ENCODE results near the gene ADAM19.

ADAM19 gene

GRCh38 chr5:157446412-157446935, 129.1 kb downstream of the ADAM19 start:
- Histone ChIP-seq H3K4me3 (ENCODE audit: low read depth in 1 of 2, low read length in 2 of 2) (no peak overlapping the region), H3K27me3 (ENCODE audit: insufficient read depth, low read length, poor library complexity) (no peaks in the 10 kb centered on the region), H3K36me3 (ENCODE audit: insufficient read depth, low read length) (no peaks in the 10 kb centered on the region), H3K4me1 (ENCODE audit: insufficient read depth, low read length) (no peaks in the 10 kb centered on the region), H3K9me3 (ENCODE audit: insufficient read depth, low read length, severe bottlenecking) (no peaks in the 10 kb centered on the region), H3K9ac (ENCODE audit: low read depth, low read length) (no peak overlapping the region), H3K4me2 (ENCODE audit: insufficient read depth, low read length) (no peak overlapping the region), H3K79me2 (ENCODE audit: insufficient read depth, low read length) (no peaks in the 10 kb centered on the region), H3K27ac (ENCODE audit: low read length) (no peak overlapping the region), H2AFZ (ENCODE audit: low read depth, low read length) (no peak overlapping the region), H4K20me1 (ENCODE audit: insufficient read depth, low read length) (no peaks in the 10 kb centered on the region)
- DNase-seq, result no peak
- ATAC-seq (ENCODE audit: insufficient read depth, low read depth), result no peak
- TF ChIP-seq CTCF (IDR thresholded peaks at IDR 0.05; ENCODE audit: borderline replicate concordance, extremely low read depth, low read length, poor library complexity, severe bottlenecking), result no peak
- no peak for TF ChIP-seq EZH2 (IDR thresholded peaks at IDR 0.05; ENCODE audit: borderline replicate concordance, low read depth, low read length, severe bottlenecking)

GRCh38 chr5:157445745-157446411, 129.7 kb downstream of the ADAM19 start:
- TF ChIP-seq EZH2 (IDR thresholded peaks at IDR 0.05; ENCODE audit: borderline replicate concordance, low read depth, low read length, severe bottlenecking) (no peak), CTCF (IDR thresholded peaks at IDR 0.05; ENCODE audit: borderline replicate concordance, extremely low read depth, low read length, poor library complexity, severe bottlenecking) (no peak)
- Histone ChIP-seq H3K4me2 (ENCODE audit: insufficient read depth, low read length) (no peak overlapping the region), H3K27me3 (ENCODE audit: insufficient read depth, low read length, poor library complexity) (no peaks in the 10 kb centered on the region), H3K9ac (ENCODE audit: low read depth, low read length) (no peak overlapping the region), H4K20me1 (ENCODE audit: insufficient read depth, low read length) (no peaks in the 10 kb centered on the region), H3K4me3 (ENCODE audit: low read depth in 1 of 2, low read length in 2 of 2) (no peak overlapping the region), H2AFZ (ENCODE audit: low read depth, low read length) (no peak overlapping the region), H3K4me1 (ENCODE audit: insufficient read depth, low read length) (no peaks in the 10 kb centered on the region), H3K27ac (ENCODE audit: low read length) (no peak overlapping the region), H3K36me3 (ENCODE audit: insufficient read depth, low read length) (no peaks in the 10 kb centered on the region), H3K79me2 (ENCODE audit: insufficient read depth, low read length) (no peaks in the 10 kb centered on the region), H3K9me3 (ENCODE audit: insufficient read depth, low read length, severe bottlenecking) (no peaks in the 10 kb centered on the region)
- ATAC-seq (ENCODE audit: insufficient read depth, low read depth) (no peak), DNase-seq (no peak)

GRCh38 chr5:157444224-157444623, 131.4 kb downstream of the ADAM19 start:
- Histone ChIP-seq H3K9ac (ENCODE audit: low read depth, low read length) (no peak overlapping the region), H3K79me2 (ENCODE audit: insufficient read depth, low read length) (no peaks in the 10 kb centered on the region), H3K36me3 (ENCODE audit: insufficient read depth, low read length) (no peaks in the 10 kb centered on the region), H2AFZ (ENCODE audit: low read depth, low read length) (no peak overlapping the region), H3K4me2 (ENCODE audit: insufficient read depth, low read length) (no peak overlapping the region), H3K9me3 (ENCODE audit: insufficient read depth, low read length, severe bottlenecking) (no peaks in the 10 kb centered on the region), H3K27me3 (ENCODE audit: insufficient read depth, low read length, poor library complexity) (no peaks in the 10 kb centered on the region), H3K4me3 (ENCODE audit: low read depth in 1 of 2, low read length in 2 of 2) (no peak overlapping the region), H4K20me1 (ENCODE audit: insufficient read depth, low read length) (no peaks in the 10 kb centered on the region), H3K4me1 (ENCODE audit: insufficient read depth, low read length) (no peaks in the 10 kb centered on the region), H3K27ac (ENCODE audit: low read length) (no peak overlapping the region)
- DNase-seq (no peak), ATAC-seq (ENCODE audit: insufficient read depth, low read depth) (no peak)
- TF ChIP-seq EZH2 (IDR thresholded peaks at IDR 0.05; ENCODE audit: borderline replicate concordance, low read depth, low read length, severe bottlenecking) (no peak), CTCF (IDR thresholded peaks at IDR 0.05; ENCODE audit: borderline replicate concordance, extremely low read depth, low read length, poor library complexity, severe bottlenecking) (no peak)

All from DND-41 (cell line).